22Rv1 (cell line): Measurements from ENCODE around the gene KRTAP4-9.
"Not testable (repeated sequence)": the region's sequence is repeated elsewhere in the genome, so short reads cannot be mapped to it uniquely, and the experiment has no call there.

Experiments
- ZFX ChIP-seq: fragments of 450-650 bp; IDR thresholded peaks from 2 replicates; pipeline ENCODE4 v1.6.1; 2017; ENCODE audit warnings: antibody characterized with exemption, borderline replicate concordance
- TF ChIP-seq, protein P1 (sequence below): fragments of 450-650 bp; IDR thresholded peaks from 2 replicates; pipeline ENCODE4 v1.5.1; 2017; ENCODE audit warnings: mild to moderate bottlenecking

DNA sequence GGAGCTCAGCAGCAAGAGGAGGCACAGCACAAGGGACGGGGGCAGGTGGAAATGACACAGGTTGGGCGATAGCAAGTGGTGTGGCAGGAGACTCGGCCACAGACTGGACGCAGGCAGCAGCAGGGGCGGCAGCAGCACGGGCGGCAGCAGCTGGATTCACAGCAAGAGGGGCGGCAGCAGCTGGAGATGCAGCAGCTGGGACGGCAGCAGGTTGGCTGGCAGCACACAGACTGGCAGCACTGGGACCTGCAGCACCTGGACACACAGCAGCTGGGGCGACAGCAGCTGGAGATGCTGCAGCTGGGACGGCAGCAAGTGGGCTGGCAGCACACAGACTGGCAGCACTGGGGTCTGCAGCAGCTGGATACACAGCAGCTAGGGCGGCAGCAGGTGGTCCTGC lies 34.7 kb downstream of the KRTAP4-9 start:
- TF ChIP-seq, protein P1, sequence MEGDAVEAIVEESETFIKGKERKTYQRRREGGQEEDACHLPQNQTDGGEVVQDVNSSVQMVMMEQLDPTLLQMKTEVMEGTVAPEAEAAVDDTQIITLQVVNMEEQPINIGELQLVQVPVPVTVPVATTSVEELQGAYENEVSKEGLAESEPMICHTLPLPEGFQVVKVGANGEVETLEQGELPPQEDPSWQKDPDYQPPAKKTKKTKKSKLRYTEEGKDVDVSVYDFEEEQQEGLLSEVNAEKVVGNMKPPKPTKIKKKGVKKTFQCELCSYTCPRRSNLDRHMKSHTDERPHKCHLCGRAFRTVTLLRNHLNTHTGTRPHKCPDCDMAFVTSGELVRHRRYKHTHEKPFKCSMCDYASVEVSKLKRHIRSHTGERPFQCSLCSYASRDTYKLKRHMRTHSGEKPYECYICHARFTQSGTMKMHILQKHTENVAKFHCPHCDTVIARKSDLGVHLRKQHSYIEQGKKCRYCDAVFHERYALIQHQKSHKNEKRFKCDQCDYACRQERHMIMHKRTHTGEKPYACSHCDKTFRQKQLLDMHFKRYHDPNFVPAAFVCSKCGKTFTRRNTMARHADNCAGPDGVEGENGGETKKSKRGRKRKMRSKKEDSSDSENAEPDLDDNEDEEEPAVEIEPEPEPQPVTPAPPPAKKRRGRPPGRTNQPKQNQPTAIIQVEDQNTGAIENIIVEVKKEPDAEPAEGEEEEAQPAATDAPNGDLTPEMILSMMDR = not testable (repeated sequence)
- TF ChIP-seq ZFX = not testable (repeated sequence)
